HAP-1 (cell line): ENCODE measurements around the gene AXDND1.

Experiments used
- DNase-seq, 2 experiments: peaks; one replicate each; pipeline ENCODE4 v3.0.0-alpha.2; 2016 to 2020; ENCODE audit warnings: low spot score in 2 of 2
- H3K27me3 ChIP-seq: fragments of 250-450 bp; sonication (Bioruptor Pico); 2 replicates; pipeline ENCODE4 v1.5.1; 2020; ENCODE audit warnings: low read depth, mild to moderate bottlenecking, moderate library complexity
- H3K36me3 ChIP-seq: fragments of 250-450 bp; sonication (Bioruptor Pico); replicated peaks from 2 replicates; pipeline ENCODE4 v1.5.1; 2020; ENCODE audit warnings: mild to moderate bottlenecking
- H3K4me1 ChIP-seq: fragments of 250-450 bp; sonication (Bioruptor Pico); 2 replicates; pipeline ENCODE4 v1.5.1; 2020; ENCODE audit warnings: mild to moderate bottlenecking
- H3K4me3 ChIP-seq: fragments of 250-450 bp; sonication (Bioruptor Pico); 2 replicates; pipeline ENCODE4 v1.5.1; 2020; ENCODE audit warnings: mild to moderate bottlenecking, moderate library complexity
- H3K9me3 ChIP-seq: fragments of 250-450 bp; sonication (Bioruptor Pico); 2 replicates; pipeline ENCODE4 v1.5.1; 2020; ENCODE audit warnings: mild to moderate bottlenecking, moderate library complexity
- in situ Hi-C: fragments of 300-500 bp; cut with MboI; formaldehyde crosslinking; loops from 3 replicates; pipeline ENCODE4 v1.14.3; 2020; ENCODE audit warnings: low sequenced_read_pairs, inconsistent platforms, mixed read lengths

The AXDND1 gene

GRCh38 chr1:179365342-179366092 lies at the start of gene AXDND1:
TSS of gene AXDND1 (plus strand) at chr1:179365971. CDS start at chr1:179366510, 539 bp downstream.
- Histone ChIP-seq H3K36me3 (no peaks in the 10 kb centered on the region), H3K27me3 (no peaks in the 10 kb centered on the region), H3K9me3 (no peaks in the 10 kb centered on the region), H3K4me1 (peaks cover 14% of the 10 kb centered on the region), H3K4me3 (peak within 1 kb of the TSS; percentile 63)
- in situ Hi-C loops: loop anchor here (5.0 kb wide), 1 partner anchor 283 kb away; the partner anchor contains the start of gene TOR3A
- peak; percentile 76 to 86 for DNase-seq

GRCh38 chr1:179318491-179318890 lies 47.3 kb upstream of the AXDND1 start:
- Histone ChIP-seq H3K4me1 (peaks cover 14% of the 10 kb centered on the region), H3K9me3 (no peaks in the 10 kb centered on the region), H3K27me3 (no peaks in the 10 kb centered on the region), H3K36me3 (peaks cover 14% of the 10 kb centered on the region), H3K4me3 (no peak overlapping the region)
- in situ Hi-C loops: no loop called here
- DNase-seq: peak; percentile 41 to 52

- in situ Hi-C loops: no loop called here
- Histone ChIP-seq H3K4me1 (peaks cover 13% of the 10 kb centered on the region), H3K9me3 (no peaks in the 10 kb centered on the region), H3K27me3 (no peaks in the 10 kb centered on the region), H3K4me3 (no peak overlapping the region), H3K36me3 (peaks cover 31% of the 10 kb centered on the region)
- no peak for DNase-seq
Observed at GRCh38 chr1:179321533-179322216, 44.1 kb upstream of the AXDND1 start.

GRCh38 chr1:179322557-179322956 lies 43.2 kb upstream of the AXDND1 start:
- no peak overlapping the region for H3K4me3 ChIP-seq
- no peaks in the 10 kb centered on the region for H3K27me3 ChIP-seq
- peaks cover 10% of the 10 kb centered on the region for H3K4me1 ChIP-seq
- in situ Hi-C loops: no loop called here
- DNase-seq: no peak
- no peaks in the 10 kb centered on the region for H3K9me3 ChIP-seq
- H3K36me3 ChIP-seq: peaks cover 38% of the 10 kb centered on the region

GRCh38 chr1:179323436-179323835 lies 42.3 kb upstream of the AXDND1 start:
- H3K4me3 ChIP-seq: no peak overlapping the region
- peaks cover 44% of the 10 kb centered on the region for H3K36me3 ChIP-seq

GRCh38 chr1:179325836-179326235 lies 39.9 kb upstream of the AXDND1 start:
- DNase-seq: no peak
- Histone ChIP-seq H3K9me3 (no peaks in the 10 kb centered on the region), H3K4me3 (no peak overlapping the region), H3K36me3 (peaks cover 40% of the 10 kb centered on the region), H3K27me3 (no peaks in the 10 kb centered on the region), H3K4me1 (no peaks in the 10 kb centered on the region)
- in situ Hi-C loops: no loop called here

More at GRCh38 chr1:179323436-179323835, 42.3 kb upstream of the AXDND1 start:
- H3K9me3 ChIP-seq: no peaks in the 10 kb centered on the region
- no peak for DNase-seq
- peaks cover 5% of the 10 kb centered on the region for H3K4me1 ChIP-seq
- no peaks in the 10 kb centered on the region for H3K27me3 ChIP-seq
- in situ Hi-C loops: no loop called here

- H3K4me3 ChIP-seq: no peak overlapping the region
- H3K4me1 ChIP-seq: peaks cover 4% of the 10 kb centered on the region; the same call in 1 of the 2 replicates
- H3K27me3 ChIP-seq: no peaks in the 10 kb centered on the region
- peaks cover 34% of the 10 kb centered on the region for H3K36me3 ChIP-seq
- in situ Hi-C loops: no loop called here
- no peak for DNase-seq
- no peaks in the 10 kb centered on the region for H3K9me3 ChIP-seq
Observed at GRCh38 chr1:179326746-179327145, 39.0 kb upstream of the AXDND1 start.

GRCh38 chr1:179327196-179327595 lies 38.6 kb upstream of the AXDND1 start:
- H3K9me3 ChIP-seq: no peaks in the 10 kb centered on the region
- in situ Hi-C loops: no loop called here
- H3K4me3 ChIP-seq: no peak overlapping the region
- H3K36me3 ChIP-seq: peaks cover 34% of the 10 kb centered on the region
- no peak for DNase-seq
- H3K4me1 ChIP-seq: peaks cover 8% of the 10 kb centered on the region; the same call in 1 of the 2 replicates
- H3K27me3 ChIP-seq: no peaks in the 10 kb centered on the region

GRCh38 chr1:179327679-179328078 lies 38.1 kb upstream of the AXDND1 start:
- no peak for DNase-seq
- no peaks in the 10 kb centered on the region for H3K27me3 ChIP-seq
- in situ Hi-C loops: no loop called here
- H3K4me3 ChIP-seq: no peak overlapping the region
- peaks cover 34% of the 10 kb centered on the region for H3K36me3 ChIP-seq
- peaks cover 9% of the 10 kb centered on the region; the same call in 1 of the 2 replicates for H3K4me1 ChIP-seq
- H3K9me3 ChIP-seq: no peaks in the 10 kb centered on the region

GRCh38 chr1:179329862-179330261 lies 35.9 kb upstream of the AXDND1 start:
- no peak overlapping the region for H3K4me3 ChIP-seq
- H3K9me3 ChIP-seq: no peaks in the 10 kb centered on the region
- peaks cover 9% of the 10 kb centered on the region; the same call in 1 of the 2 replicates for H3K4me1 ChIP-seq
- no peaks in the 10 kb centered on the region for H3K27me3 ChIP-seq
- in situ Hi-C loops: no loop called here
- DNase-seq: no peak
- peaks cover 18% of the 10 kb centered on the region for H3K36me3 ChIP-seq

- peaks cover 9% of the 10 kb centered on the region; the same call in 1 of the 2 replicates for H3K4me1 ChIP-seq
- no peaks in the 10 kb centered on the region for H3K27me3 ChIP-seq
- peaks cover 18% of the 10 kb centered on the region for H3K36me3 ChIP-seq
- in situ Hi-C loops: no loop called here
- no peaks in the 10 kb centered on the region for H3K9me3 ChIP-seq
- no peak for DNase-seq
- no peak overlapping the region for H3K4me3 ChIP-seq
Observed at GRCh38 chr1:179334440-179334839, 31.3 kb upstream of the AXDND1 start.

- peaks cover 28% of the 10 kb centered on the region for H3K36me3 ChIP-seq
- in situ Hi-C loops: no loop called here
Observed at GRCh38 chr1:179337288-179337687, 28.5 kb upstream of the AXDND1 start.

GRCh38 chr1:179337942-179338560 lies 27.7 kb upstream of the AXDND1 start:
- DNase-seq: no peak
- H3K36me3 ChIP-seq: peaks cover 35% of the 10 kb centered on the region
- in situ Hi-C loops: no loop called here
- H3K4me3 ChIP-seq: no peak overlapping the region
- no peaks in the 10 kb centered on the region for H3K27me3 ChIP-seq
- no peaks in the 10 kb centered on the region for H3K4me1 ChIP-seq
- no peaks in the 10 kb centered on the region for H3K9me3 ChIP-seq

More at GRCh38 chr1:179337288-179337687, 28.5 kb upstream of the AXDND1 start:
- Histone ChIP-seq H3K4me1 (no peaks in the 10 kb centered on the region; the same call in 1 of the 2 replicates), H3K4me3 (no peak overlapping the region), H3K27me3 (no peaks in the 10 kb centered on the region), H3K9me3 (no peaks in the 10 kb centered on the region)
- DNase-seq: no peak

GRCh38 chr1:179340918-179341317 lies 24.9 kb upstream of the AXDND1 start:
- in situ Hi-C loops: no loop called here
- H3K36me3 ChIP-seq: peaks cover 52% of the 10 kb centered on the region

More at GRCh38 chr1:179340918-179341317, 24.9 kb upstream of the AXDND1 start:
- Histone ChIP-seq H3K9me3 (no peaks in the 10 kb centered on the region), H3K27me3 (no peaks in the 10 kb centered on the region), H3K4me3 (no peak overlapping the region), H3K4me1 (no peaks in the 10 kb centered on the region)
- DNase-seq: no peak
